GM21528 (cell line): ENCODE results near the gene MPP3.
"Not testable (repeated sequence)": the region's sequence is repeated elsewhere in the genome, so short reads cannot be mapped to it uniquely, and the experiment has no call there.

Experiments used
- ATAC-seq: cut with Tn5 transposase; IDR thresholded peaks from one replicate; pipeline ENCODE4 v1.9.1; 2021; ENCODE audit warnings: mild to moderate bottlenecking, moderate library complexity; ENCODE audit not compliant: unreplicated experiment, low FRiP score

Gene MPP3

GRCh38 chr17:43861960-43862359 lies 29.0 kb upstream of the MPP3 start:
- no peak for ATAC-seq

GRCh38 chr17:43860927-43861622 lies 28.1 kb upstream of the MPP3 start:
- no peak for ATAC-seq

- ATAC-seq, result no peak
Observed at GRCh38 chr17:43860077-43860725, 27.3 kb upstream of the MPP3 start.

- no peak for ATAC-seq
Observed at GRCh38 chr17:43857957-43858600, 25.1 kb upstream of the MPP3 start.

- no peak for ATAC-seq
Observed at GRCh38 chr17:43857141-43857540, 24.2 kb upstream of the MPP3 start.

- no peak for ATAC-seq
Observed at GRCh38 chr17:43856141-43856540, 23.2 kb upstream of the MPP3 start.

GRCh38 chr17:43855061-43855460 lies 22.1 kb upstream of the MPP3 start:
- no peak for ATAC-seq

- no peak for ATAC-seq
Observed at GRCh38 chr17:43854498-43854897, 21.6 kb upstream of the MPP3 start.

GRCh38 chr17:43853546-43853945 lies 20.6 kb upstream of the MPP3 start:
- no peak for ATAC-seq

- no peak for ATAC-seq
Observed at GRCh38 chr17:43852571-43852970, 19.6 kb upstream of the MPP3 start.

- ATAC-seq, result no peak
Observed at GRCh38 chr17:43849116-43849515, 16.2 kb upstream of the MPP3 start.

- no peak for ATAC-seq
Observed at GRCh38 chr17:43848601-43849000, 15.7 kb upstream of the MPP3 start.

- ATAC-seq, result no peak
Observed at GRCh38 chr17:43846963-43847371, 14.0 kb upstream of the MPP3 start, which contains the start of gene CD300LG. TSS of gene CD300LG (plus strand) at chr17:43847176. CDS start at chr17:43847217, 41 bp downstream.

- ATAC-seq, result no peak
Observed at GRCh38 chr17:43846221-43846712, 13.3 kb upstream of the MPP3 start.

GRCh38 chr17:43845766-43846165 lies 12.8 kb upstream of the MPP3 start:
- no peak for ATAC-seq

- ATAC-seq, result no peak
Observed at GRCh38 chr17:43844241-43844640, 11.3 kb upstream of the MPP3 start.

GRCh38 chr17:43842975-43843325 lies 10.0 kb upstream of the MPP3 start:
- no peak for ATAC-seq

GRCh38 chr17:43842091-43842974 lies 9.4 kb upstream of the MPP3 start:
- ATAC-seq, result not testable (repeated sequence)

- no peak for ATAC-seq
Observed at GRCh38 chr17:43841282-43841681, 8.3 kb upstream of the MPP3 start.

GRCh38 chr17:43840814-43841213 lies 7.9 kb upstream of the MPP3 start:
- ATAC-seq, result no peak

GRCh38 chr17:43839670-43840108 lies 6.7 kb upstream of the MPP3 start:
- ATAC-seq, result no peak
